Measurements from ENCODE around the gene RPL13A. TPM values are rescaled to one million over a fixed set of nuclear protein-coding genes. Genes with fewer than 3 reads are reported as not detected.

Gene RPL13A
- total and polyA plus RNA-seq, 12 donors = 1,171 to 2,740 (median 1,355) TPM

GRCh38 chr19:49451430-49452181 is 35.8 kb upstream of the RPL13A start, which contains the start of gene PIH1D1:
PIH1D1 (minus strand) TSS chr19:49451814; CDS start chr19:49451574, 240 bp downstream.
- intact Hi-C loops (cut with DNase I) = loop anchor here in 1 of 10 donors (5.0 kb wide), 1 partner anchor 226 kb away; the partner anchor contains the start of gene PRMT1
- Histone ChIP-seq H3K36me3 (peaks cover 0 to 36% (median 0%) of the 10 kb centered on the region in 9 donors), H3K4me3 (peak within 1 kb of the TSS; percentile 40 to 91 (median 64)), H3K4me1 (peaks cover 0 to 53% (median 21%) of the 10 kb centered on the region in 9 donors), H3K9me3 (no peaks in the 10 kb centered on the region), H3K27ac (peak within 1 kb of the TSS; percentile 85 to 96 (median 92)), H3K27me3 (no peaks in the 10 kb centered on the region)
- peak in 3 of 9 donors; percentile 10 to 33 (median 10) for TF ChIP-seq CTCF (IDR thresholded peaks at IDR 0.05)
- ATAC-seq (peak; percentile 55 to 86 (median 84)), DNase-seq (peak; percentile 91 to 99)
- 1 to 5% methylated on average over 42 of the region's 42 CpGs for WGBS, 2 donors

GRCh38 chr19:49453013-49453756 is 34.2 kb upstream of the RPL13A start, which contains the start of gene ALDH16A1:
ALDH16A1 (plus strand) TSS chr19:49453225; CDS start chr19:49453332, 107 bp downstream.
- Histone ChIP-seq H3K9me3 (no peaks in the 10 kb centered on the region), H3K27ac (peak within 1 kb of the TSS; percentile 85 to 96 (median 92)), H3K4me3 (peak within 1 kb of the TSS; percentile 33 to 91 (median 63)), H3K4me1 (peaks cover 0 to 63% (median 36%) of the 10 kb centered on the region in 9 donors), H3K36me3 (peaks cover 0 to 20% (median 0%) of the 10 kb centered on the region in 9 donors), H3K27me3 (no peaks in the 10 kb centered on the region)
- DNase-seq = peak; percentile 97
- intact Hi-C loops (cut with DNase I) = loop anchor here in 1 of 10 donors (5.0 kb wide), 1 partner anchor 224 kb away; the partner anchor contains the start of gene PRMT1
- TF ChIP-seq CTCF (IDR thresholded peaks at IDR 0.05) = peak in 2 of 9 donors; percentile 2 to 20
- peak; percentile 91 to 95 (median 94) for ATAC-seq
- 0% methylated on average over 66 of the region's 66 CpGs for WGBS, 2 donors

GRCh38 chr19:49453757-49454240 is 33.6 kb upstream of the RPL13A start:
- 37 to 40% methylated on average over 10 of the region's 10 CpGs for whole genome bisulfite sequencing, 2 donors
- peak overlapping the region; percentile 85 to 96 (median 92) for H3K27ac ChIP-seq
- H3K4me3 ChIP-seq = peak overlapping the region; percentile 30 to 91 (median 63)
- intact Hi-C loops (cut with DNase I) = loop anchor here in 1 of 10 donors (5.0 kb wide), 1 partner anchor 224 kb away; the partner anchor contains the start of gene PRMT1
- DNase-seq = no peak
- H3K27me3 ChIP-seq = no peaks in the 10 kb centered on the region
- H3K36me3 ChIP-seq = peaks cover 0 to 18% (median 0%) of the 10 kb centered on the region in 9 donors
- peaks cover 0 to 65% (median 36%) of the 10 kb centered on the region in 9 donors for H3K4me1 ChIP-seq
- TF ChIP-seq CTCF (IDR thresholded peaks at IDR 0.05) = no peak
- H3K9me3 ChIP-seq = no peaks in the 10 kb centered on the region
- no peak for ATAC-seq

GRCh38 chr19:49455773-49456172 is 31.6 kb upstream of the RPL13A start:
- Histone ChIP-seq H3K27me3 (no peaks in the 10 kb centered on the region), H3K36me3 (peaks cover 0 to 30% (median 0%) of the 10 kb centered on the region in 9 donors), H3K27ac (peak overlapping the region in 8 of 10 donors; percentile 16 to 74 (median 64)), H3K9me3 (no peaks in the 10 kb centered on the region), H3K4me1 (peaks cover 0 to 59% (median 35%) of the 10 kb centered on the region in 9 donors), H3K4me3 (no peak overlapping the region)
- no peak for ATAC-seq
- intact Hi-C loops (cut with DNase I) = no loop called here
- no peak for TF ChIP-seq CTCF (IDR thresholded peaks at IDR 0.05)
- WGBS, 2 donors = 59 to 70% methylated on average over 5 of the region's 5 CpGs
- DNase-seq = no peak
